ENCODE results near the gene DOCK4.

DOCK4 gene

GRCh38 chr7:112248598-112248997 is 42.4 kb upstream of the DOCK4 start:
- Histone ChIP-seq H3K4me3 (ENCODE audit: insufficient read length, low read depth) (no peak overlapping the region), H3K9ac (ENCODE audit: insufficient read length, low read depth) (no peak overlapping the region), H3K27me3 (ENCODE audit: insufficient read depth, insufficient read length) (no peaks in the 10 kb centered on the region), H3K4me1 (ENCODE audit: insufficient read depth, insufficient read length) (no peaks in the 10 kb centered on the region), H3K9me3 (ENCODE audit: insufficient read depth, low read length) (no peaks in the 10 kb centered on the region), H3K36me3 (ENCODE audit: insufficient read depth, insufficient read length, low read length) (no peaks in the 10 kb centered on the region)
- TF ChIP-seq ZNF274 (IDR thresholded peaks at IDR 0.05; ENCODE audit: low read depth, low read length) (no peak), YY1 (IDR thresholded peaks at IDR 0.05; ENCODE audit: insufficient read depth, insufficient read length) (no peak), SUZ12 (IDR thresholded peaks at IDR 0.05; ENCODE audit: extremely low read depth, insufficient read depth, insufficient read length) (no peak)
- DNase-seq (ENCODE audit: low read depth, low spot score), result no peak

- Histone ChIP-seq H3K9ac (ENCODE audit: insufficient read length, low read depth) (no peak overlapping the region), H3K27me3 (ENCODE audit: insufficient read depth, insufficient read length) (no peaks in the 10 kb centered on the region), H3K4me1 (ENCODE audit: insufficient read depth, insufficient read length) (no peaks in the 10 kb centered on the region), H3K36me3 (ENCODE audit: insufficient read depth, insufficient read length, low read length) (no peaks in the 10 kb centered on the region), H3K9me3 (ENCODE audit: insufficient read depth, low read length) (no peaks in the 10 kb centered on the region), H3K4me3 (ENCODE audit: insufficient read length, low read depth) (no peak overlapping the region)
- no peak for DNase-seq (ENCODE audit: low read depth, low spot score)
- TF ChIP-seq ZNF274 (IDR thresholded peaks at IDR 0.05; ENCODE audit: low read depth, low read length) (no peak), YY1 (IDR thresholded peaks at IDR 0.05; ENCODE audit: insufficient read depth, insufficient read length) (no peak), SUZ12 (IDR thresholded peaks at IDR 0.05; ENCODE audit: extremely low read depth, insufficient read depth, insufficient read length) (no peak)
Observed at GRCh38 chr7:112238852-112239610, 32.8 kb upstream of the DOCK4 start.

DNA sequence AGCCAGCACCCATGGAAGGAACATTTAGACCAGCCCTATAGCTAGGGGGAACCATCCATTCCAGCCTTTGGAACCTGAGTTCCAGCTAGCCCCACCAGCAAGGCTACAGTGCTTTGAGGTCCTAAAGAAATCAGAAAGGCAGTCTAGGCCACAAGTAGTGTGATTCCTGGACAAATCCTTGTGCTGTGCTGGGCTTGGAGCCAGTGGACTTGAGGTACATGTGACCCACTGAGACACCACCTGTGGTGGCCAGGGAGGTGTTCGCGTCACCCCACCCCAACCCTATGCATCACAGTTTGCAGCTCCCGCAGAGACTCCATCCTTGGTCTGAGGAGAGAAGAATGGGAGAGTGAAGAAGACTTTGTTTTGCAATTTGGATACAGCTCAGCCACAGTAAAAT is 32.1 kb upstream of the DOCK4 start:
- Histone ChIP-seq H3K27me3 (ENCODE audit: insufficient read depth, insufficient read length) (no peaks in the 10 kb centered on the region), H3K36me3 (ENCODE audit: insufficient read depth, insufficient read length, low read length) (no peaks in the 10 kb centered on the region), H3K9ac (ENCODE audit: insufficient read length, low read depth) (no peak overlapping the region), H3K4me1 (ENCODE audit: insufficient read depth, insufficient read length) (no peaks in the 10 kb centered on the region), H3K9me3 (ENCODE audit: insufficient read depth, low read length) (no peaks in the 10 kb centered on the region), H3K4me3 (ENCODE audit: insufficient read length, low read depth) (no peak overlapping the region)
- TF ChIP-seq YY1 (IDR thresholded peaks at IDR 0.05; ENCODE audit: insufficient read depth, insufficient read length), result no peak
- no peak for TF ChIP-seq ZNF274 (IDR thresholded peaks at IDR 0.05; ENCODE audit: low read depth, low read length)
- TF ChIP-seq SUZ12 (IDR thresholded peaks at IDR 0.05; ENCODE audit: extremely low read depth, insufficient read depth, insufficient read length), result no peak
- DNase-seq (ENCODE audit: low read depth, low spot score), result no peak

DNA sequence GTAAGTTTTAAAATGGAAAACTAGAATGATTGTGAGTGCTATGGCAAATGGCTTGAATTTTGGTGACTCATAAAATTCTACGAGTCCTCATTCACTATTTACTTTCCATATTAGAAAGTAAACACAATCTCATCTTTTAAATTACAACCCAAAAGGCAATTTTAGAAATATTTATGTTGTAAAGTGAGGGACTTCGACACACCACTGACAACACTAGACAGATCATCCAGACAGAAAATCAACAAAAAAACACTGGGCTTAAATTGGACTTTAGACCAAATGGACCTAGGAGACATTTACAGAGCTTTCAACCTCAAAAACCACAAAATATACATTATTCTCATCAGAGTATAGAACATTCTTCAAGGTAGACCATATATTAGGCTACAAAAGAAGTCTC is 30.4 kb upstream of the DOCK4 start:
- Histone ChIP-seq H3K9me3 (ENCODE audit: insufficient read depth, low read length) (no peaks in the 10 kb centered on the region), H3K4me1 (ENCODE audit: insufficient read depth, insufficient read length) (no peaks in the 10 kb centered on the region), H3K9ac (ENCODE audit: insufficient read length, low read depth) (no peak overlapping the region), H3K36me3 (ENCODE audit: insufficient read depth, insufficient read length, low read length) (no peaks in the 10 kb centered on the region), H3K4me3 (ENCODE audit: insufficient read length, low read depth) (no peak overlapping the region), H3K27me3 (ENCODE audit: insufficient read depth, insufficient read length) (no peaks in the 10 kb centered on the region)
- TF ChIP-seq SUZ12 (IDR thresholded peaks at IDR 0.05; ENCODE audit: extremely low read depth, insufficient read depth, insufficient read length) (no peak), ZNF274 (IDR thresholded peaks at IDR 0.05; ENCODE audit: low read depth, low read length) (no peak), YY1 (IDR thresholded peaks at IDR 0.05; ENCODE audit: insufficient read depth, insufficient read length) (no peak)
- no peak for DNase-seq (ENCODE audit: low read depth, low spot score)

GRCh38 chr7:112234147-112234546 is 27.9 kb upstream of the DOCK4 start:
- H3K4me3 ChIP-seq (ENCODE audit: insufficient read length, low read depth), result no peak overlapping the region
- no peak for DNase-seq (ENCODE audit: low read depth, low spot score)
- H3K36me3 ChIP-seq (ENCODE audit: insufficient read depth, insufficient read length, low read length), result no peaks in the 10 kb centered on the region
- H3K9ac ChIP-seq (ENCODE audit: insufficient read length, low read depth), result no peak overlapping the region
- H3K4me1 ChIP-seq (ENCODE audit: insufficient read depth, insufficient read length), result no peaks in the 10 kb centered on the region
- no peaks in the 10 kb centered on the region for H3K9me3 ChIP-seq (ENCODE audit: insufficient read depth, low read length)
- TF ChIP-seq YY1 (IDR thresholded peaks at IDR 0.05; ENCODE audit: insufficient read depth, insufficient read length), result no peak
- TF ChIP-seq SUZ12 (IDR thresholded peaks at IDR 0.05; ENCODE audit: extremely low read depth, insufficient read depth, insufficient read length), result no peak
- no peak for TF ChIP-seq ZNF274 (IDR thresholded peaks at IDR 0.05; ENCODE audit: low read depth, low read length)
- H3K27me3 ChIP-seq (ENCODE audit: insufficient read depth, insufficient read length), result no peaks in the 10 kb centered on the region

- DNase-seq (ENCODE audit: low read depth, low spot score), result no peak
- H3K9me3 ChIP-seq (ENCODE audit: insufficient read depth, low read length), result no peaks in the 10 kb centered on the region
- H3K4me3 ChIP-seq (ENCODE audit: insufficient read length, low read depth), result no peak overlapping the region
- H3K4me1 ChIP-seq (ENCODE audit: insufficient read depth, insufficient read length), result no peaks in the 10 kb centered on the region
- H3K36me3 ChIP-seq (ENCODE audit: insufficient read depth, insufficient read length, low read length), result no peaks in the 10 kb centered on the region
- no peak for TF ChIP-seq YY1 (IDR thresholded peaks at IDR 0.05; ENCODE audit: insufficient read depth, insufficient read length)
- no peak for TF ChIP-seq ZNF274 (IDR thresholded peaks at IDR 0.05; ENCODE audit: low read depth, low read length)
- no peak for TF ChIP-seq SUZ12 (IDR thresholded peaks at IDR 0.05; ENCODE audit: extremely low read depth, insufficient read depth, insufficient read length)
- H3K27me3 ChIP-seq (ENCODE audit: insufficient read depth, insufficient read length), result no peaks in the 10 kb centered on the region
- H3K9ac ChIP-seq (ENCODE audit: insufficient read length, low read depth), result no peak overlapping the region
Observed at GRCh38 chr7:112233048-112233697, 27.0 kb upstream of the DOCK4 start.

DNA sequence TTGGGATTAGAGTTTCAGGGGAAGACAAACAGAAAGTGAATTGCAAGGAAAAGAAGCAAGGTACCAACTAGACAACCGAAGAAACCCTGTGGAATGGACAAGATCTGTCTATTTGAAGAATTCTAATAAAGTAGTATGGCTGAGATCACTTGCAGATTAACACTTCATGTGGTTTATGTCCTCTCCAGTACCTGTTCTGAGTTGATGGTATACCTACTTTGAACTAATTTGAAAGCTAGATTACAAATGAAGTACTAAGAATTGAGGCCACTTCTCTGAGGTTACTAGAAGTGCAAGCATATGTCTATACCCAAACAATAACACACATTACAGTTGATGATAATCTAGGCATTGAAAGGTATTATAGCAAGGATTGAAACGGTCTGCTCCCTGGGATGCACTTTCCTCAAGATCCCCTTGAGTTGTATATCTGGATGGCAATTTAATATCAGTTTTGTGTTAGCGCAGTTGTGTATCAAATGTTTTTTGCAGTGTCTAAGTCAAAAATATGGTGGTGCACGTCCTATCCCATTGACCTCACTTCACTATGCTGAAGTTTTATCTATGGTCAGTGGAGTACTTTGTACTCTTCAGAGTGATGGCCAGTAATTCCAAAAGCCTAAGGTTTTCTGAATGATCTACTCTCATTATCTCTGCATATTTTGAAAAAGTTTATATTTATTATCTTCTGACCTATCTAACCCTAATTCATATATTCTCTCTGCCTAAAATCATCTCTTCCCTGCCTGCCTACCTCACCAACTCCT is 26.2 kb upstream of the DOCK4 start:
- H3K4me1 ChIP-seq (ENCODE audit: insufficient read depth, insufficient read length), result no peaks in the 10 kb centered on the region
- no peaks in the 10 kb centered on the region for H3K27me3 ChIP-seq (ENCODE audit: insufficient read depth, insufficient read length)
- DNase-seq (ENCODE audit: low read depth, low spot score), result no peak
- no peak overlapping the region for H3K9ac ChIP-seq (ENCODE audit: insufficient read length, low read depth)
- H3K9me3 ChIP-seq (ENCODE audit: insufficient read depth, low read length), result no peaks in the 10 kb centered on the region
- no peak for TF ChIP-seq ZNF274 (IDR thresholded peaks at IDR 0.05; ENCODE audit: low read depth, low read length)
- TF ChIP-seq SUZ12 (IDR thresholded peaks at IDR 0.05; ENCODE audit: extremely low read depth, insufficient read depth, insufficient read length), result no peak
- no peak for TF ChIP-seq YY1 (IDR thresholded peaks at IDR 0.05; ENCODE audit: insufficient read depth, insufficient read length)
- no peaks in the 10 kb centered on the region for H3K36me3 ChIP-seq (ENCODE audit: insufficient read depth, insufficient read length, low read length)
- H3K4me3 ChIP-seq (ENCODE audit: insufficient read length, low read depth), result no peak overlapping the region

Data from NT2/D1 (cell line).